ENCODE results near the gene TNS1.
A peak's percentile ranks its signal among the peaks of the same experiment; 100 is the strongest.

Gene TNS1

GRCh38 chr2:217954469-217954868, 48.3 kb downstream of the TNS1 start:
- Histone ChIP-seq H3K36me3 (ENCODE audit: control insufficient read depth, insufficient read depth, low read length) (no peaks in the 10 kb centered on the region), H3K27me3 (ENCODE audit: control insufficient read depth, insufficient read depth, low read length) (no peaks in the 10 kb centered on the region), H3K4me3 (ENCODE audit: low read length) (no peak overlapping the region), H3K4me1 (ENCODE audit: control insufficient read depth, insufficient read depth, low read length) (peaks cover 14% of the 10 kb centered on the region), H3K9me3 (ENCODE audit: control insufficient read depth, low read length) (no peaks in the 10 kb centered on the region), H3K9ac (ENCODE audit: low read length) (no peak overlapping the region)

DNA sequence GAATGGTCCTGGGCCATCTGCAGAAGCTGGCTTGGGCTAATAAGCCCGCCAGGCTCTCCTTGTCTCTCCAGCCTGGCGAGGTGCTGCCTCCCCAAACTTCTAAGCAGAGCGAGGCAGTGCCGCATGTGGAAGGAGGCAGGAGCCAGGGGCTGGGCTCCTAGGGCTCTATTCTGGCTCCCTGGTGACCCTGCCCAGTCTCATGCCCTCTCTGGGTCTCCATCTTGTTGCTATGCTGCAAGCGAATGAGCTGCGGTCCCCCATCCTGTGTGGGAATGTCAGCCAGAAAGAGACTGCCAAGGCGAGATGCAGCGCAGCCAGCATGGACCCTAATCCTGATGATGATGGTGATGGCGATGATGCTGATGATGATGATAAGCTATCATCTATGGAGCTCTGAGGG, 48.7 kb downstream of the TNS1 start:
- H3K9me3 ChIP-seq (ENCODE audit: control insufficient read depth, low read length) = no peaks in the 10 kb centered on the region
- no peak overlapping the region for H3K4me3 ChIP-seq (ENCODE audit: low read length)
- no peaks in the 10 kb centered on the region for H3K27me3 ChIP-seq (ENCODE audit: control insufficient read depth, insufficient read depth, low read length)
- peaks cover 14% of the 10 kb centered on the region for H3K4me1 ChIP-seq (ENCODE audit: control insufficient read depth, insufficient read depth, low read length)
- peak overlapping the region; percentile 20 for H3K9ac ChIP-seq (ENCODE audit: low read length)
- H3K36me3 ChIP-seq (ENCODE audit: control insufficient read depth, insufficient read depth, low read length) = no peaks in the 10 kb centered on the region

DNA sequence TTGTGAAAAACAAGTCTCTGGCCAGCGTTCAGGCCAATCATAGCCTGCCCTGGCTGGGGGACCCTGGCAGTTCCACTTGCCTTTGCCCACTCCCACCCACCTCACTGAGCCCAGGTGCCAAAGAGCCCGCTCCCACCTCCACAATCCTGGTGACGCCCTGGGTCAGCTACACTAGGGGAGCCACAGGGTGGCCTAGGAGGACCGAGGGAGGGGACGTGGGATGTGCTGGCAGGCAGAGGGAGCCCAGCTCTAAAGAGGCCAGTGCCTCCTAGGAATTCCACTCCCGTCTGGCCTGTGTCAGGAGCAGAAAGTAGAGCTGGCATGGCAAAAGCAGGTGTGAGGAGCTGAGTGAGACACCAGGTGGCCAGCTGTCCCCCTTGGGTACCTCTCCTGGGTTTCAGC, 49.3 kb downstream of the TNS1 start:
- Histone ChIP-seq H3K27me3 (ENCODE audit: control insufficient read depth, insufficient read depth, low read length) (no peaks in the 10 kb centered on the region), H3K36me3 (ENCODE audit: control insufficient read depth, insufficient read depth, low read length) (no peaks in the 10 kb centered on the region), H3K9ac (ENCODE audit: low read length) (peak overlapping the region; percentile 20), H3K9me3 (ENCODE audit: control insufficient read depth, low read length) (no peaks in the 10 kb centered on the region), H3K4me1 (ENCODE audit: control insufficient read depth, insufficient read depth, low read length) (peaks cover 14% of the 10 kb centered on the region), H3K4me3 (ENCODE audit: low read length) (no peak overlapping the region)

- H3K27me3 ChIP-seq (ENCODE audit: control insufficient read depth, insufficient read depth, low read length) = no peaks in the 10 kb centered on the region
- no peaks in the 10 kb centered on the region for H3K9me3 ChIP-seq (ENCODE audit: control insufficient read depth, low read length)
- H3K4me1 ChIP-seq (ENCODE audit: control insufficient read depth, insufficient read depth, low read length) = peaks cover 14% of the 10 kb centered on the region
- no peak overlapping the region for H3K4me3 ChIP-seq (ENCODE audit: low read length)
- H3K36me3 ChIP-seq (ENCODE audit: control insufficient read depth, insufficient read depth, low read length) = no peaks in the 10 kb centered on the region
- H3K9ac ChIP-seq (ENCODE audit: low read length) = no peak overlapping the region
Measured at GRCh38 chr2:217953011-217953481, 49.7 kb downstream of the TNS1 start.

- H3K36me3 ChIP-seq (ENCODE audit: control insufficient read depth, insufficient read depth, low read length) = no peaks in the 10 kb centered on the region
- H3K4me3 ChIP-seq (ENCODE audit: low read length) = no peak overlapping the region
- H3K9me3 ChIP-seq (ENCODE audit: control insufficient read depth, low read length) = no peaks in the 10 kb centered on the region
- no peaks in the 10 kb centered on the region for H3K27me3 ChIP-seq (ENCODE audit: control insufficient read depth, insufficient read depth, low read length)
- H3K4me1 ChIP-seq (ENCODE audit: control insufficient read depth, insufficient read depth, low read length) = peaks cover 17% of the 10 kb centered on the region
- H3K9ac ChIP-seq (ENCODE audit: low read length) = no peak overlapping the region
Measured at GRCh38 chr2:217952409-217952808, 50.4 kb downstream of the TNS1 start.

DNA sequence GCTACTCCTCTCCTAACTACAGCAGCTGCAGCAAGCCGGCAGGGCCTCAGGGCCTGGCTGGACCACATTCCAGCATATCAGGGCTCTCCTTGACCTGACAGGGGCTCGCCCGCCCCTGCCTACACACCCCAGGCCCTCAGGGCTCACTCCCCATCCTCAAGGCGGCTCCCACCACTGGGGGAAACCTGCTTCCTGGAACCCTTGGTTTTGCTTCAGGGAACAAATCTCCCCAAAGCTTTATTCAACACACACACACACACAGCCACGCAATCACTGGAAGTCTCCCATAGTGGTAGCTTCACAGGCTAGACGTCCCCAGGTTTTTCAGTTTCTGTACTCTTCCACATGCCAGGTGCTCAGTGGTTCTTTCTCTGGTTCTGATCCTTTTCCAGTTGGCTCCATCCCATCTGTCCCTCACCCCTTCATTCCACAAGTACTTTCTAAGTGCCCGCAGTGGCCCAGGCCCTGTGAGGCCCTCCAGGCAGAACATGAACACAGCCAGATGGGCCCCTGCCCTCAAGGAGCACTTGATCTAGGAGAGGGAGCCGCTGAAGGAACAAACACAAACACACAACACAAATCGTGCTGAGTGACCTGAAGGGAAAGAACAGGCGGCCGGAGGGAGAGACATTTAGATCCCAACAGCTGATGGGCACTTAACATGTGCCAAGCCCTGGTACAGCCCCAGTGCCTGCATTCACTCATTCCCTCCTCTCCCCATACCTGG, 51.1 kb downstream of the TNS1 start:
- peaks cover 17% of the 10 kb centered on the region for H3K4me1 ChIP-seq (ENCODE audit: control insufficient read depth, insufficient read depth, low read length)
- H3K9ac ChIP-seq (ENCODE audit: low read length) = no peak overlapping the region
- H3K36me3 ChIP-seq (ENCODE audit: control insufficient read depth, insufficient read depth, low read length) = no peaks in the 10 kb centered on the region
- H3K9me3 ChIP-seq (ENCODE audit: control insufficient read depth, low read length) = no peaks in the 10 kb centered on the region
- no peaks in the 10 kb centered on the region for H3K27me3 ChIP-seq (ENCODE audit: control insufficient read depth, insufficient read depth, low read length)
- H3K4me3 ChIP-seq (ENCODE audit: low read length) = no peak overlapping the region

GRCh38 chr2:217951091-217951490, 51.7 kb downstream of the TNS1 start:
- Histone ChIP-seq H3K9ac (ENCODE audit: low read length) (no peak overlapping the region), H3K4me1 (ENCODE audit: control insufficient read depth, insufficient read depth, low read length) (peaks cover 17% of the 10 kb centered on the region), H3K4me3 (ENCODE audit: low read length) (no peak overlapping the region), H3K9me3 (ENCODE audit: control insufficient read depth, low read length) (no peaks in the 10 kb centered on the region), H3K27me3 (ENCODE audit: control insufficient read depth, insufficient read depth, low read length) (no peaks in the 10 kb centered on the region), H3K36me3 (ENCODE audit: control insufficient read depth, insufficient read depth, low read length) (no peaks in the 10 kb centered on the region)

DNA sequence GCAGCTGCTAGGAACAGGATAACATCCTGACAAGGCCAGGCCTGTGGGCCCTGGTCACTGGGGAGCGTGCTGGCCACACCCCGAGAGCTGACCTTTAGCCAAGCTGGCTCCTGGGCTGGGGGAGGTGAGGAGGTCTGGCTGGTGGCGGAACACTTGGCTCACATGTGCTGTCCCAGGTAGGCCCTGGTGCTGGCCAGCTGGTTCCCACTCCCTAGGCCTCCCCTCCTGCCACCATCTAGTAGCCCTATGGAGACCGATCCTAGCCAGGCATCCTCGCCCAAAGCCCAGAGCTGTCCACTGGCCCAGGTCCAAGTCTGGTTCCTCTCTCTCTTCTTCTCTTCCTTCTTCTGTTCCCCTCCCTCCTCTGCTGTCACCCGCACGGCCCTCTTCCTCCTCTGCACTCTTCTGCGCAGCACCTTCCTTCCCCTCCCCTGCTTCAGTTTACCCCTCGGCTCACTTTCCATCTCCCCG, 52.4 kb downstream of the TNS1 start:
- H3K36me3 ChIP-seq (ENCODE audit: control insufficient read depth, insufficient read depth, low read length) = no peaks in the 10 kb centered on the region
- no peak overlapping the region for H3K4me3 ChIP-seq (ENCODE audit: low read length)
- peaks cover 17% of the 10 kb centered on the region for H3K4me1 ChIP-seq (ENCODE audit: control insufficient read depth, insufficient read depth, low read length)
- no peak overlapping the region for H3K9ac ChIP-seq (ENCODE audit: low read length)
- H3K27me3 ChIP-seq (ENCODE audit: control insufficient read depth, insufficient read depth, low read length) = no peaks in the 10 kb centered on the region
- H3K9me3 ChIP-seq (ENCODE audit: control insufficient read depth, low read length) = no peaks in the 10 kb centered on the region

DNA sequence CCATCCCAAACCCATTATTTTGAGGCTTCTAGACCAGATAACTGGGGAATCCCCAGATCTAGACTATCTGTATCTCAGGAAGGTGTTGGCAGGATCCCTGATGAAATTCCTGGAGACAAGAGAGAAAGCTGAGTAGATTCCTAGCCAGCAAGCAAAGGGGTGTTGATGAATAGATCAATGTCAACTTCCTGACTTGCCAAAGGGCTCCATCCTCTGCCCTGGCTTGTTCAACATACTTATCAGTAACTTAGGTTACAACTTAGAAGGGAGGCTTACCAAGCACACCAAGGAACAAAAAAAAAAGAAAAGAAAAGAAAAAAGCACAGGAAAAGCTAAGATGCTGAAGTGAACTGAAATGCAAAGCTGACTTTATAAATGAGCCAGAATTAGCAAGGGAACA, 53.3 kb downstream of the TNS1 start:
- Histone ChIP-seq H3K9me3 (ENCODE audit: control insufficient read depth, low read length) (no peaks in the 10 kb centered on the region), H3K4me1 (ENCODE audit: control insufficient read depth, insufficient read depth, low read length) (peaks cover 11% of the 10 kb centered on the region), H3K27me3 (ENCODE audit: control insufficient read depth, insufficient read depth, low read length) (no peaks in the 10 kb centered on the region), H3K9ac (ENCODE audit: low read length) (no peak overlapping the region), H3K36me3 (ENCODE audit: control insufficient read depth, insufficient read depth, low read length) (no peaks in the 10 kb centered on the region), H3K4me3 (ENCODE audit: low read length) (no peak overlapping the region)

GRCh38 chr2:217948897-217949296, 53.9 kb downstream of the TNS1 start:
- no peaks in the 10 kb centered on the region for H3K9me3 ChIP-seq (ENCODE audit: control insufficient read depth, low read length)
- peaks cover 12% of the 10 kb centered on the region for H3K4me1 ChIP-seq (ENCODE audit: control insufficient read depth, insufficient read depth, low read length)
- no peaks in the 10 kb centered on the region for H3K36me3 ChIP-seq (ENCODE audit: control insufficient read depth, insufficient read depth, low read length)
- no peaks in the 10 kb centered on the region for H3K27me3 ChIP-seq (ENCODE audit: control insufficient read depth, insufficient read depth, low read length)
- no peak overlapping the region for H3K9ac ChIP-seq (ENCODE audit: low read length)
- no peak overlapping the region for H3K4me3 ChIP-seq (ENCODE audit: low read length)

GRCh38 chr2:217948351-217948791, 54.4 kb downstream of the TNS1 start:
- Histone ChIP-seq H3K4me1 (ENCODE audit: control insufficient read depth, insufficient read depth, low read length) (peaks cover 13% of the 10 kb centered on the region), H3K9ac (ENCODE audit: low read length) (no peak overlapping the region), H3K4me3 (ENCODE audit: low read length) (no peak overlapping the region), H3K27me3 (ENCODE audit: control insufficient read depth, insufficient read depth, low read length) (no peaks in the 10 kb centered on the region), H3K36me3 (ENCODE audit: control insufficient read depth, insufficient read depth, low read length) (no peaks in the 10 kb centered on the region), H3K9me3 (ENCODE audit: control insufficient read depth, low read length) (no peaks in the 10 kb centered on the region)

- no peak overlapping the region for H3K9ac ChIP-seq (ENCODE audit: low read length)
- H3K27me3 ChIP-seq (ENCODE audit: control insufficient read depth, insufficient read depth, low read length) = no peaks in the 10 kb centered on the region
- H3K9me3 ChIP-seq (ENCODE audit: control insufficient read depth, low read length) = no peaks in the 10 kb centered on the region
- no peaks in the 10 kb centered on the region for H3K36me3 ChIP-seq (ENCODE audit: control insufficient read depth, insufficient read depth, low read length)
- H3K4me1 ChIP-seq (ENCODE audit: control insufficient read depth, insufficient read depth, low read length) = peaks cover 20% of the 10 kb centered on the region
- no peak overlapping the region for H3K4me3 ChIP-seq (ENCODE audit: low read length)
Measured at GRCh38 chr2:217947383-217948350, 55.1 kb downstream of the TNS1 start.

Measured in mucosa of stomach (tissue), 1 donor.